NB4 (cell line): ENCODE measurements around the gene OR52J3.
"Not testable (repeated sequence)": the region's sequence is repeated elsewhere in the genome, so short reads cannot be mapped to it uniquely, and the experiment has no call there.

Experiments
- DNase-seq: peaks from one replicate; pipeline ENCODE4 v3.0.0; 2010; ENCODE audit warnings: low read depth
- H3K4me3 ChIP-seq: one replicate; pipeline ENCODE4 v1.5.1; 2011; ENCODE audit warnings: mild to moderate bottlenecking, low read depth, low read length, moderate library complexity
- MAX ChIP-seq: IDR thresholded peaks from 2 replicates; pipeline ENCODE4 v1.6.1; 2011; ENCODE audit warnings: low read depth, low read length
- MYC ChIP-seq: IDR thresholded peaks from 2 replicates; pipeline ENCODE4 v1.6.1; 2011; ENCODE audit warnings: low read depth, low read length
- POLR2A ChIP-seq: IDR thresholded peaks from 2 replicates; pipeline ENCODE4 v1.6.1; 2011; ENCODE audit warnings: mild to moderate bottlenecking; ENCODE audit not compliant: insufficient read length; ENCODE audit errors: extremely low read depth
- TF ChIP-seq, protein P1 (sequence below): IDR thresholded peaks from one replicate; pipeline ENCODE4 v1.5.1; 2012; ENCODE audit warnings: low read depth, low read length

The OR52J3 gene

GRCh38 chr11:5046754-5047330, 516 bp downstream of the OR52J3 start:
- DNase-seq: no peak
- H3K4me3 ChIP-seq: no peak overlapping the region
- TF ChIP-seq, protein P1, sequence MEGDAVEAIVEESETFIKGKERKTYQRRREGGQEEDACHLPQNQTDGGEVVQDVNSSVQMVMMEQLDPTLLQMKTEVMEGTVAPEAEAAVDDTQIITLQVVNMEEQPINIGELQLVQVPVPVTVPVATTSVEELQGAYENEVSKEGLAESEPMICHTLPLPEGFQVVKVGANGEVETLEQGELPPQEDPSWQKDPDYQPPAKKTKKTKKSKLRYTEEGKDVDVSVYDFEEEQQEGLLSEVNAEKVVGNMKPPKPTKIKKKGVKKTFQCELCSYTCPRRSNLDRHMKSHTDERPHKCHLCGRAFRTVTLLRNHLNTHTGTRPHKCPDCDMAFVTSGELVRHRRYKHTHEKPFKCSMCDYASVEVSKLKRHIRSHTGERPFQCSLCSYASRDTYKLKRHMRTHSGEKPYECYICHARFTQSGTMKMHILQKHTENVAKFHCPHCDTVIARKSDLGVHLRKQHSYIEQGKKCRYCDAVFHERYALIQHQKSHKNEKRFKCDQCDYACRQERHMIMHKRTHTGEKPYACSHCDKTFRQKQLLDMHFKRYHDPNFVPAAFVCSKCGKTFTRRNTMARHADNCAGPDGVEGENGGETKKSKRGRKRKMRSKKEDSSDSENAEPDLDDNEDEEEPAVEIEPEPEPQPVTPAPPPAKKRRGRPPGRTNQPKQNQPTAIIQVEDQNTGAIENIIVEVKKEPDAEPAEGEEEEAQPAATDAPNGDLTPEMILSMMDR: no peak
- no peak for TF ChIP-seq MYC
- no peak for TF ChIP-seq MAX
- no peak for TF ChIP-seq POLR2A

- not testable (repeated sequence) for DNase-seq, H3K4me3 ChIP-seq
These were observed 12.4 kb downstream of the OR52J3 start for GRCh38 chr11:5058679-5059078.

DNA sequence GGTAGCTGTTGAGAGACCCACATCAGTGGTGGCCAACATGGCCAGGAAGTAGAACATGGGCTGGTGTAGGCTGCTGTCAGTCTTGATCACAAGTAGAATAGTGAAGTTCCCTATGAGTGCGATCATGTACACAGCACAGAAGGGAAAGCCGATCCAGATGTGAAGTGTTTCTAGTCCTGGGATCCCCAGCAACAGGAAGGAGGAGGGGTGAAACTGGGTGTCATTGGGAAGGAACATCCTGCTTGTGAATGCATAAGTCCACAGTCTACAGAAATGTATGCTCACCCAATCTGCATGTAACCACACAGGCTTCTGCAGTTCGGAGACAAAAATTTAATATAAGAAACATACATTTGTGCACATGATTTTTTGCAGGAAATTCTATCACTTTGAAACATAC, 13.1 kb downstream of the OR52J3 start, which contains the start of gene OR52E2:
OR52E2 (minus strand) TSS at position 237 of the 400 bp plus-strand sequence; CDS start at position 237, 0 bp downstream.
- TF ChIP-seq POLR2A: no peak
- TF ChIP-seq MYC: no peak
- TF ChIP-seq, protein P1: no peak
- TF ChIP-seq MAX: no peak
- H3K4me3 ChIP-seq: no peak within 1 kb of the TSS
- DNase-seq: no peak

DNA sequence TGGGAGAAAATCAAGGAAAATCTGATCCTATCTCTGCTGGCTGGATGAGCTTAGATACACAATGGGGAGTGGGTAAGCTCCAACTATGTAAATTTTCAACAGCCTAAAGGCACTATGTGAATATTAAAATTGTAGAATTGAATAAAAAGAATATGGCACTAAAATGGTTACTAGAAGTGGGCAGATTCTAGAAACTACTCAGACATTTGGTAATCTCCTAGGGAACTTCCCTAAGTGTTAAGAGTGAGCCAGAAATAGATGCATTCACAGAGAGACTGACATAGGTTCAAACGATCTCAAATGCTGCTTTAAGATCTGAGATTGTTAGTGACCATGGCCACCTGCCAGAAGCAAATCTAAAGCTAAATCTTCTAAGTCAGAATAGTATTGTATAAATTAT, 18.7 kb downstream of the OR52J3 start:
- no peak for DNase-seq
- TF ChIP-seq, protein P1: no peak
- TF ChIP-seq MAX (no peak), POLR2A (no peak), MYC (no peak)
- H3K4me3 ChIP-seq: no peak overlapping the region

DNA sequence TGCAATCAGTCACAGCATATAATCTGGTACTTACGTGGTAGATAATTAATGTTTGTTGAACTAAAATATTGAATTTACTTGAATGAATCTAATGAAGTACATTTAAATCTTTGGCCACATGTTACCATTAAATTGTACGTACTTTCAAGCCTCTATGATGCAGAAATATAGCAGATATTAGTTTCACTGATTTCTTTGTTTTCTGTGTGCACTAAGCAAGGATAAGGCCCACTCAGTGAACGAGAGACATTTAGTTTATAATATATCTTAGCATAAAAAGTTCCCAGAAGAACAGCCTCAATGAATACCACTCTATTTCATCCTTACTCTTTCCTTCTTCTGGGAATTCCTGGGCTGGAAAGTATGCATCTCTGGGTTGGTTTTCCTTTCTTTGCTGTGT, 22.9 kb downstream of the OR52J3 start, which contains the start of gene OR52E1:
OR52E1 (plus strand) TSS at position 301 of the 400 bp plus-strand sequence.
- DNase-seq: no peak
- no peak within 1 kb of the TSS for H3K4me3 ChIP-seq

GRCh38 chr11:5071799-5072198, 25.5 kb downstream of the OR52J3 start:
- no peak for DNase-seq
- no peak overlapping the region for H3K4me3 ChIP-seq
- TF ChIP-seq MYC: no peak
- TF ChIP-seq, protein P1: no peak

More for the DNA sequence above, 22.9 kb downstream of the OR52J3 start, which contains the start of gene OR52E1:
- no peak for TF ChIP-seq POLR2A
- TF ChIP-seq, protein P1: no peak
- no peak for TF ChIP-seq MYC
- no peak for TF ChIP-seq MAX
